Measurements from ENCODE around the gene GABRG3.

GABRG3 gene

DNA sequence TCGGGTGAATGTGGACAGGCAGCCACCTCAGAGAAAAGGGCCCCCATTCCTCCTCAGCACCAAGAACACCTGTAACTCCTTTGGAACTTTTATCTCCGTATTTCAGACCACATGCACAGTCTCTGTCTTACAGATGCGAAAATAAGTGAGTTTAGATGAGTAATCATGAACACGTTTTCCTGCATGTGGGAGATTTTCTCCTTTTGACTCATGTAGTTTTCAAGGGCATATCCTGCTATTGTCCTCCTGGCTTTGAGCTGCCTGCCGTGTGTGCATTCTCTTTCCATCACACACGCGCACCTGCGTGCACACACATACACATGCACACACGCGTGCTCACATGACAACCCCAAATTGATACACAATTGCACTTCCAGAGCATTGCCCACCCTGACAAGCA is 239.2 kb downstream of the GABRG3 start:
- Histone ChIP-seq H3K36me3 (ENCODE audit: control insufficient read depth, insufficient read depth, low read length) (no peaks in the 10 kb centered on the region), H3K27me3 (ENCODE audit: control insufficient read depth, insufficient read depth, low read length) (no peaks in the 10 kb centered on the region), H3K4me3 (ENCODE audit: low read depth, low read length) (no peak overlapping the region), H3K9ac (ENCODE audit: low read depth, low read length) (no peak overlapping the region), H3K4me1 (ENCODE audit: control insufficient read depth, insufficient read depth, low read length) (peaks cover 2% of the 10 kb centered on the region), H3K9me3 (ENCODE audit: control insufficient read depth, insufficient read depth, low read length) (no peaks in the 10 kb centered on the region)

DNA sequence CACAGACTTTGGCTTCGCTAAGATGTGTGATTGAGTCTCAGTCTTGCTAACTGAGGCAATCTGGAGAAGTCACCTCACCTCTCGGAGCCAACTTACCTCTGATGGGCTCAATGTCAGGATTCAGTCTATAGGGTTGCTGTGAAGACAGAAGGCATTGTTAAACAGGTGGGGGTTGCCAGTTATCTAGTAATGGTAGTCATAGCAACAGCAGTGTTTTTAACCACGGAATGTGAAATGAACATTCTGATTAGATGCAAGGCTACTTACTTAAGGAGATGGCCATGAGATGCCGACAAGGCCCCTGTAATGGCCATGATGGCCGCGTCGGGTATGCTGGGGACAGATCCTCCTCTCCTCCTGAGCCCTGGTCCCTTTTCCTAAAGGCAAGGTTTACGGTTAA is 243.1 kb downstream of the GABRG3 start:
- Histone ChIP-seq H3K27me3 (ENCODE audit: control insufficient read depth, insufficient read depth, low read length) (no peaks in the 10 kb centered on the region), H3K4me1 (ENCODE audit: control insufficient read depth, insufficient read depth, low read length) (peaks cover 2% of the 10 kb centered on the region), H3K4me3 (ENCODE audit: low read depth, low read length) (no peak overlapping the region), H3K9ac (ENCODE audit: low read depth, low read length) (no peak overlapping the region), H3K9me3 (ENCODE audit: control insufficient read depth, insufficient read depth, low read length) (no peaks in the 10 kb centered on the region), H3K36me3 (ENCODE audit: control insufficient read depth, insufficient read depth, low read length) (no peaks in the 10 kb centered on the region)

DNA sequence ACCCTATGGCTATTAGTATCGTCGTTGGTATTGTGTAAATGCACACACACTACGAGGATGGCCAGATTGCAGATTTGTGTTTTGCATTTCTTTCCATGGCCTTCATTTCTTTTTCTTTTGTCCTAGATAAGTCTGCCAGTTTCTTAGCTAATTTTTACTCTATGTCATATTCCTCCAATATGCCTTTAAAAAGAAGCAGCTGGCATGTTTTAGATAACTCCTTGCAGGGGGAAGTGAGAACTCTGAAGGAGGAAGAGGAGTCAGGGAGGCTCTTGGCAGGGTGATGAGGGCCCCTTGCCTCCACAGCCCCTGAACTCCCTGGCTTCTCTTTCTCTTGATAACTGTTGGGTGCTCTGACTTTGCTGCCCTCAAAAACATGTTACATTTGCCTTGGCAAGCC is 244.0 kb downstream of the GABRG3 start:
- Histone ChIP-seq H3K4me3 (ENCODE audit: low read depth, low read length) (no peak overlapping the region), H3K27me3 (ENCODE audit: control insufficient read depth, insufficient read depth, low read length) (no peaks in the 10 kb centered on the region), H3K36me3 (ENCODE audit: control insufficient read depth, insufficient read depth, low read length) (no peaks in the 10 kb centered on the region)

DNA sequence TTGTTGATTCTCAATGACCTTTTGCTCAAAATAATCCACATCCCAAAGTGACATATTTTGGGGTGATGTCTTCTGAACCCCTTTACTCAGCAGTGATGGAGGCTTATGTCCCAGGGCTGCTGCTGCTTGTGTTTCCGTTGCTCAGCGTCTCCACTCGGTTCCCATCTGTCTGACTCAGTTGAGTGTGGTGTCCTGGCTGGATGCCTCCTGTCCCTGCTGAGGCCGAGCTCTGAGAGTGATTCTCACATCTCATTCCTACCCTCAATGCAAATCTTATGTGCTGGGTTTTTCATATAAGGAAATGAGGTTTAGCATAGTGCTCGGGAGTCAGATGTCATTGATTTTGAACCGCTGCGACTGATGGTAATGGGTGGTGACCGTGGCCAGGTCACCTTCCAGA is 247.4 kb downstream of the GABRG3 start:
- H3K4me1 ChIP-seq (ENCODE audit: control insufficient read depth, insufficient read depth, low read length): peaks cover 2% of the 10 kb centered on the region
- H3K27me3 ChIP-seq (ENCODE audit: control insufficient read depth, insufficient read depth, low read length): no peaks in the 10 kb centered on the region
- H3K4me3 ChIP-seq (ENCODE audit: low read depth, low read length): no peak overlapping the region
- H3K9me3 ChIP-seq (ENCODE audit: control insufficient read depth, insufficient read depth, low read length): no peaks in the 10 kb centered on the region
- H3K36me3 ChIP-seq (ENCODE audit: control insufficient read depth, insufficient read depth, low read length): no peaks in the 10 kb centered on the region
- no peak overlapping the region for H3K9ac ChIP-seq (ENCODE audit: low read depth, low read length)

More for the DNA sequence above, 244.0 kb downstream of the GABRG3 start:
- Histone ChIP-seq H3K4me1 (ENCODE audit: control insufficient read depth, insufficient read depth, low read length) (peaks cover 2% of the 10 kb centered on the region), H3K9me3 (ENCODE audit: control insufficient read depth, insufficient read depth, low read length) (no peaks in the 10 kb centered on the region), H3K9ac (ENCODE audit: low read depth, low read length) (no peak overlapping the region)

DNA sequence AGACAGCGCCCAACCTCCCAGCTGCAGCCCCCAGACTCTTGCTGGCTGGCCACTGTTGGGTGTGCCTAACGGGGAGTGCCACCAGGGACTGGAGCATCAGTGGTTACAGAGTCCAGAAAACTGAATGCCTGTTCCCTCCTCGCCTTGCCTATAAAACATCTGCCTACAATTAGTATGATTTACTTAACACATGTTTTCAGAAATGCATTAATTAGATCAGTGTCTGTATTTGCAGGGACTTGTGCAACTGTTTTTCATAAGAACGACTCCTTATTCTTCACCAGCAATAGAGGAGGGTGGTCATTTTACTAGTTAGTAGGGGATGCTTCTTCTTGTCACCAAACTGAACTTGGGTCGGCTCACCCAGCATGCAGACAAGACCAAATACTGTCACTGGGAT is 248.7 kb downstream of the GABRG3 start:
- Histone ChIP-seq H3K27me3 (ENCODE audit: control insufficient read depth, insufficient read depth, low read length) (no peaks in the 10 kb centered on the region), H3K9me3 (ENCODE audit: control insufficient read depth, insufficient read depth, low read length) (no peaks in the 10 kb centered on the region), H3K9ac (ENCODE audit: low read depth, low read length) (no peak overlapping the region), H3K4me1 (ENCODE audit: control insufficient read depth, insufficient read depth, low read length) (no peaks in the 10 kb centered on the region), H3K4me3 (ENCODE audit: low read depth, low read length) (no peak overlapping the region), H3K36me3 (ENCODE audit: control insufficient read depth, insufficient read depth, low read length) (no peaks in the 10 kb centered on the region)

DNA sequence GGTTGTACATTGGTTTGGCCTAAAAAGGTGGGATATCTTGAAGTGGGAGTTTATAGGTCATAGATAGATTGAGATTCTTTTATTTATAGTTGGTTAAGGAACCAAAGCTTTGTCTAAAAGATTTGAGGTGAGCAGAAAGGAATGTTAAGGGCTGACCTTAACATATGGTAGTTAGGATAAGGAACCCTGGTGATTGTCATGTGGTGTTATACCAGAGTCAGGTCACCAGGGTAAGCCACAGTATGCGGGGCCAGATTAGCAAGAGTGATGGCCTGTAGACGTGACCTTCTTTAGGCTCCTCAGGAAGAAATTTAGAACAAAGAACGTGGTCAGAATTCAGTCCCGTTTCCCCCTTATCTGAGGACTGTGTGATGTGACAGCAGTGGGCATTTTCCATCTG is 249.2 kb downstream of the GABRG3 start:
- H3K36me3 ChIP-seq (ENCODE audit: control insufficient read depth, insufficient read depth, low read length): no peaks in the 10 kb centered on the region
- no peaks in the 10 kb centered on the region for H3K4me1 ChIP-seq (ENCODE audit: control insufficient read depth, insufficient read depth, low read length)
- no peak overlapping the region for H3K4me3 ChIP-seq (ENCODE audit: low read depth, low read length)
- H3K9ac ChIP-seq (ENCODE audit: low read depth, low read length): no peak overlapping the region
- H3K9me3 ChIP-seq (ENCODE audit: control insufficient read depth, insufficient read depth, low read length): no peaks in the 10 kb centered on the region
- no peaks in the 10 kb centered on the region for H3K27me3 ChIP-seq (ENCODE audit: control insufficient read depth, insufficient read depth, low read length)

DNA sequence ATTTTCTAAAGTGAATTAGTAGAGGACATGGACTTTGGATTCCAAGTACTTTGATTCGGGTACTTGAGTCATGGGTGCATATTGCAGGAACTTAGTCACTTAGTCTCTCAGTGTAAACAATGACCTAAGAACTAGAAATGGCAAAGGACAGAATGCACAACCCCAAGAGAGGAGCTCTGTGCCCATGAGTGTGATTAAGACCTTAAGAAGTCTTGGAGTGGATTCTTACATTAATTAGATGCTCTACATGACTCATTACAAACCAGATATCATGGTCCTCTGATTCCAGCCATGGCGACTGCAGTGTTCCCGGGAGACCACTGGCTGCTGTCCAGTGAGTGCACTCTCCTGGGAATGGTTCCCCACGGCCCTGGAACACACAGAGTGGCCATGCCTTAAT is 251.5 kb downstream of the GABRG3 start:
- Histone ChIP-seq H3K9ac (ENCODE audit: low read depth, low read length) (no peak overlapping the region), H3K27me3 (ENCODE audit: control insufficient read depth, insufficient read depth, low read length) (no peaks in the 10 kb centered on the region), H3K4me1 (ENCODE audit: control insufficient read depth, insufficient read depth, low read length) (no peaks in the 10 kb centered on the region), H3K36me3 (ENCODE audit: control insufficient read depth, insufficient read depth, low read length) (no peaks in the 10 kb centered on the region), H3K9me3 (ENCODE audit: control insufficient read depth, insufficient read depth, low read length) (no peaks in the 10 kb centered on the region), H3K4me3 (ENCODE audit: low read depth, low read length) (no peak overlapping the region)

DNA sequence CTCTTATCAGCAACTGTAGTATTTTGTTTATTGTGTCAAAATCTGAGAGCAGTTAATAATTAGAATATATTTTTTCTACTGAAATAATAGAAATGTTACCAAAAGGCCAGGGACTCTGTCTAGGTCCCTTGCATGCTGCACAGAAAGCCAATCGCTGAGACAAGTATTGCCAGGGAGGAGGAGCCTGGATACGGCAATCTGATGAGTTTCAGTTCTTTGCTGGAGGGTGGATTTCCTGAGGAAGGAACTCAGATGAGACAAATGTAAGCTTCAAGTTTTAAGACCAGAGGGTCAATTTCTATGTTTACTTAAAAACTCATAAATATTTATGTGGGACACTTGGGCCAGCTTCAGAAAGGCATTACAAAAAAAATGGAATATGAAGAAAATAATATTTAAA is 252.2 kb downstream of the GABRG3 start:
- Histone ChIP-seq H3K4me1 (ENCODE audit: control insufficient read depth, insufficient read depth, low read length) (no peaks in the 10 kb centered on the region), H3K4me3 (ENCODE audit: low read depth, low read length) (no peak overlapping the region), H3K9ac (ENCODE audit: low read depth, low read length) (no peak overlapping the region), H3K27me3 (ENCODE audit: control insufficient read depth, insufficient read depth, low read length) (no peaks in the 10 kb centered on the region), H3K36me3 (ENCODE audit: control insufficient read depth, insufficient read depth, low read length) (no peaks in the 10 kb centered on the region), H3K9me3 (ENCODE audit: control insufficient read depth, insufficient read depth, low read length) (no peaks in the 10 kb centered on the region)

DNA sequence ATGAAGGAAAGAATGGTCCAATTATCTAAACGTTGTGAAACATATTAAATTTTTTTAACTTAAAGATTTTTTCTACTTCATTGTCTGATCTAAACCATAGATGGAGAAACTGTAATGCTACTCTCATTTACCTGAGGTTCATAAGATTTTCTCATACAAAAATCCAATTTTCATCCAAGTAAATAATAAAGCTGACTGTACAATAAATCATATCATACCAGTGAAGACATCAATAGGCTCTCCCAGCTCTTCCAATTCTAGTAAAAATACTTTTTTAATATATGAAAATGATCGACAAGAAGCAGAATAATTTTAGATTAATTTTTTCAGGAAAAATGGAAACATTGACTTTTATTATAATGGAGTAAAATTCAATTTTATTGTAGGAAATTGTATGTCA is 260.8 kb downstream of the GABRG3 start:
- Histone ChIP-seq H3K36me3 (ENCODE audit: control insufficient read depth, insufficient read depth, low read length) (no peaks in the 10 kb centered on the region), H3K9me3 (ENCODE audit: control insufficient read depth, insufficient read depth, low read length) (no peaks in the 10 kb centered on the region), H3K4me3 (ENCODE audit: low read depth, low read length) (no peak overlapping the region), H3K27me3 (ENCODE audit: control insufficient read depth, insufficient read depth, low read length) (no peaks in the 10 kb centered on the region), H3K4me1 (ENCODE audit: control insufficient read depth, insufficient read depth, low read length) (no peaks in the 10 kb centered on the region), H3K9ac (ENCODE audit: low read depth, low read length) (no peak overlapping the region)

DNA sequence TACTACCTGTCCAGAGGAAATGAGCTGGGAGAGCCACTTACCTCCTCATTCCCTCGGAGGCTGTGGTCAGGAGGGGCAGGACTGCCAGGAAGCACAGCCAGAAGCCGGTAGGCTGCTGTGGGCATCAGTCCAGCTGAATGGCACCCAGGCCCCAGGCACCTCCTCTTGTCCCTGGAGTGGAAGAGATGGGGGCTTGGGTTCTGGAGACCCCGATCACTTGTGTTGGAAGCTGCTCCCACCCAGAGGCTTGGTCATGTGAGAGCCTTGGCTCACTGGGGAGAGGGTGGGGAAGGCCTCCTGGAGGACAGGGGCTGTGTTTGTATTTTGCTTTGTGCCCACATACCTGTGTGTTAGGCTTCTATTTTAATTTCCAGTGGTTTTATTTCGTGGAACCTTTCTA is 261.9 kb downstream of the GABRG3 start:
- H3K9ac ChIP-seq (ENCODE audit: low read depth, low read length): no peak overlapping the region
- H3K4me3 ChIP-seq (ENCODE audit: low read depth, low read length): no peak overlapping the region
- H3K27me3 ChIP-seq (ENCODE audit: control insufficient read depth, insufficient read depth, low read length): no peaks in the 10 kb centered on the region
- no peaks in the 10 kb centered on the region for H3K4me1 ChIP-seq (ENCODE audit: control insufficient read depth, insufficient read depth, low read length)
- H3K9me3 ChIP-seq (ENCODE audit: control insufficient read depth, insufficient read depth, low read length): no peaks in the 10 kb centered on the region
- H3K36me3 ChIP-seq (ENCODE audit: control insufficient read depth, insufficient read depth, low read length): no peaks in the 10 kb centered on the region

DNA sequence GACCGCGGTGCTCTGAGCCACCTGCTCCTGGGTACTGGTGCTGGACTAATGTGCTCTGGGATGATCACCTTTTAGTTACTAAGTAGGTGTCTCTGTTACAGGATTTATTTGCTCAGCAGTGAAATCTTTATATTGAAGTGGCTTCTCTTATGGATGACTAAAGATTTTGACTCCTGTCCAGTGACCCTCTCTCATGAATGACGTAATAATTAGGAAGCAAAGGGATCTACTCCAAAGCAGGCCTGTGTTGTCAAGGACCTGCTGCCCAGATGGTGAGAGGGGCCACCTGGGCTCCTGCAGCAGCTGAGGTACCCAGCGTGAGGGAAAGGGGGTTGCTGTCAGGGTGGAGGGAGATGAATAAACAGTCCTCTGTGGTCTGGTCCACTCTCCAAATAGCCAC is 263.6 kb downstream of the GABRG3 start:
- Histone ChIP-seq H3K36me3 (ENCODE audit: control insufficient read depth, insufficient read depth, low read length) (no peaks in the 10 kb centered on the region), H3K4me1 (ENCODE audit: control insufficient read depth, insufficient read depth, low read length) (no peaks in the 10 kb centered on the region), H3K27me3 (ENCODE audit: control insufficient read depth, insufficient read depth, low read length) (no peaks in the 10 kb centered on the region), H3K9ac (ENCODE audit: low read depth, low read length) (no peak overlapping the region), H3K4me3 (ENCODE audit: low read depth, low read length) (no peak overlapping the region), H3K9me3 (ENCODE audit: control insufficient read depth, insufficient read depth, low read length) (no peaks in the 10 kb centered on the region)

DNA sequence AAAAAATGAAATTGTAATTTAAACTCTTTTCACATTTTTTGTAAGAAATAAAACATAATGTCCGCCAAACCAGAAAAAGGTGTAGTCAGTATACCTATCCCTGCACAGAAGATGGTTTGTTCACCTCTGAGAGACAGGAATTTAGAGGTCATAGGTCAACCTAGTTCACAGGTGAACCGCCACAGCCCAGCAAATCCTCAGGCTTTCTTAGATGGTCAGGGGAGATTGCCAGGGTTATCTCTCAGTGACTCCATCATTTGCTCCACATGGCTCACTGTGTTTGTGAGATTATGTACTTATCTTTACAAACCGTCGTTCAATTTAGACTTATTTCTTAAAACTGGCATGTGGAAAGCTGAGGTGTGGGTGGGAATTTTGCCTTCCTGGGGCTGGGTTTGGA is 264.2 kb downstream of the GABRG3 start:
- H3K4me1 ChIP-seq (ENCODE audit: control insufficient read depth, insufficient read depth, low read length): no peaks in the 10 kb centered on the region
- H3K27me3 ChIP-seq (ENCODE audit: control insufficient read depth, insufficient read depth, low read length): no peaks in the 10 kb centered on the region
- H3K9ac ChIP-seq (ENCODE audit: low read depth, low read length): no peak overlapping the region
- H3K9me3 ChIP-seq (ENCODE audit: control insufficient read depth, insufficient read depth, low read length): no peaks in the 10 kb centered on the region
- no peaks in the 10 kb centered on the region for H3K36me3 ChIP-seq (ENCODE audit: control insufficient read depth, insufficient read depth, low read length)
- H3K4me3 ChIP-seq (ENCODE audit: low read depth, low read length): no peak overlapping the region

DNA sequence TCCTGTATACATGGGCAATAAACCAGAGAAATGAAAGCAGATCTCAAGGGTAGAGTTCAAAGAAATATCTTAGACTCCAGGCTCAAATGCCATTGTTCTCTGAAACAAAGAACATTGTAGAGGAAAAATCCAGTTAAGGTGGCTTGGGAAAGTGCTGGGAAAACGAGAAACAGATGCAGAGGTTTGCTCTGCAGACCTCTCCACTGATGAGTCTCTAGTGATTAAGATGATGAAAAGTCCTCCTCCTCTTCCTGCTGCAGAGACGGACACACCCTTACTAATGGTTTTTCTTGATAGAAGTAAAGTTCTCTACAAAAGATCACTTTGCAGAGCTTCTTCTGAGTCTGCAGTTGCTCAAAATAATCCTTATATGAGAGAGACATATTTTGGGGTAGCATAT is 264.7 kb downstream of the GABRG3 start:
- Histone ChIP-seq H3K4me1 (ENCODE audit: control insufficient read depth, insufficient read depth, low read length) (no peaks in the 10 kb centered on the region), H3K27me3 (ENCODE audit: control insufficient read depth, insufficient read depth, low read length) (no peaks in the 10 kb centered on the region)

More for the DNA sequence above, 264.7 kb downstream of the GABRG3 start:
- H3K36me3 ChIP-seq (ENCODE audit: control insufficient read depth, insufficient read depth, low read length): no peaks in the 10 kb centered on the region
- no peaks in the 10 kb centered on the region for H3K9me3 ChIP-seq (ENCODE audit: control insufficient read depth, insufficient read depth, low read length)
- H3K4me3 ChIP-seq (ENCODE audit: low read depth, low read length): no peak overlapping the region
- no peak overlapping the region for H3K9ac ChIP-seq (ENCODE audit: low read depth, low read length)
